Measurements from ENCODE around the gene BICRA.

Gene BICRA

GRCh38 chr19:47643281-47643680, 34.3 kb downstream of the BICRA start:
- Mint-ChIP-seq H3K27me3 (ENCODE audit: low read depth) (peaks cover 3% of the 10 kb centered on the region), H3K27ac (no peak overlapping the region), H3K36me3 (ENCODE audit: low read depth) (peaks cover 55% of the 10 kb centered on the region), H3K4me1 (peaks cover 11% of the 10 kb centered on the region), H3K4me3 (no peak overlapping the region), H3K9me3 (peaks cover 3% of the 10 kb centered on the region)
- TF ChIP-seq CTCF (IDR thresholded peaks at IDR 0.05; ENCODE audit: unreplicated experiment in 3 of 3) = no peak

- Mint-ChIP-seq H3K4me3 (no peak overlapping the region), H3K9me3 (peaks cover 3% of the 10 kb centered on the region), H3K4me1 (peaks cover 11% of the 10 kb centered on the region), H3K27me3 (ENCODE audit: low read depth) (peaks cover 3% of the 10 kb centered on the region), H3K27ac (peak overlapping the region in 1 of 3 experiments; percentile 85), H3K36me3 (ENCODE audit: low read depth) (peaks cover 54% of the 10 kb centered on the region)
- TF ChIP-seq CTCF (IDR thresholded peaks at IDR 0.05; ENCODE audit: unreplicated experiment in 3 of 3) = no peak
Measured at GRCh38 chr19:47644199-47644598, 35.3 kb downstream of the BICRA start.

- Mint-ChIP-seq H3K36me3 (ENCODE audit: low read depth) (peaks cover 58% of the 10 kb centered on the region), H3K27ac (peak overlapping the region; percentile 41 to 85 (median 78)), H3K4me3 (no peak overlapping the region), H3K4me1 (peaks cover 11% of the 10 kb centered on the region), H3K9me3 (peaks cover 6% of the 10 kb centered on the region), H3K27me3 (ENCODE audit: low read depth) (peaks cover 3% of the 10 kb centered on the region)
- TF ChIP-seq CTCF (IDR thresholded peaks at IDR 0.05; ENCODE audit: unreplicated experiment in 3 of 3) = no peak
Measured at GRCh38 chr19:47644743-47645482, 36.0 kb downstream of the BICRA start.

- peaks cover 11% of the 10 kb centered on the region for H3K4me1 Mint-ChIP-seq
- peaks cover 3% of the 10 kb centered on the region for H3K27me3 Mint-ChIP-seq (ENCODE audit: low read depth)
- no peak overlapping the region for H3K4me3 Mint-ChIP-seq
- no peak for TF ChIP-seq CTCF (IDR thresholded peaks at IDR 0.05; ENCODE audit: unreplicated experiment in 3 of 3)
- H3K36me3 Mint-ChIP-seq (ENCODE audit: low read depth) = peaks cover 63% of the 10 kb centered on the region
- H3K9me3 Mint-ChIP-seq = peaks cover 7% of the 10 kb centered on the region
- H3K27ac Mint-ChIP-seq = no peak overlapping the region
Measured at GRCh38 chr19:47646924-47647323, 38.0 kb downstream of the BICRA start.

- TF ChIP-seq CTCF (IDR thresholded peaks at IDR 0.05; ENCODE audit: unreplicated experiment in 3 of 3) = no peak
- H3K4me3 Mint-ChIP-seq = no peak overlapping the region
- H3K27me3 Mint-ChIP-seq (ENCODE audit: low read depth) = peaks cover 3% of the 10 kb centered on the region
- H3K9me3 Mint-ChIP-seq = peaks cover 11% of the 10 kb centered on the region
- H3K27ac Mint-ChIP-seq = no peak overlapping the region
- peaks cover 83% of the 10 kb centered on the region for H3K36me3 Mint-ChIP-seq (ENCODE audit: low read depth)
- H3K4me1 Mint-ChIP-seq = peaks cover 11% of the 10 kb centered on the region
Measured at GRCh38 chr19:47649588-47649987, 40.7 kb downstream of the BICRA start.

- peaks cover 77% of the 10 kb centered on the region for H3K36me3 Mint-ChIP-seq (ENCODE audit: low read depth)
- H3K4me1 Mint-ChIP-seq = no peaks in the 10 kb centered on the region
- H3K27me3 Mint-ChIP-seq (ENCODE audit: low read depth) = peaks cover 3% of the 10 kb centered on the region
- H3K9me3 Mint-ChIP-seq = peaks cover 11% of the 10 kb centered on the region
- no peak overlapping the region for H3K27ac Mint-ChIP-seq
- no peak for TF ChIP-seq CTCF (IDR thresholded peaks at IDR 0.05; ENCODE audit: unreplicated experiment in 3 of 3)
- no peak overlapping the region for H3K4me3 Mint-ChIP-seq
Measured at GRCh38 chr19:47650700-47651099, 41.8 kb downstream of the BICRA start.
